Cardiac muscle cell (in vitro differentiated cells and primary cell): ENCODE results near the gene CHPF. TPM values are rescaled to one million over a fixed set of nuclear protein-coding genes. Genes with fewer than 3 reads are reported as not detected.
A peak's percentile ranks its signal among the peaks of the same experiment; 100 is the strongest.

Experiments
- DNase-seq, 2 donors: peaks; one replicate each; pipeline versions ENCODE4 v3.0.0 to v3.0.0-alpha.2; 2010 to 2017; ENCODE audit warnings: low read depth in 1 of 2, low spot score in 1 of 2
- H3K27ac ChIP-seq: fragments of 200-600 bp; sonication (generic); 2 replicates; pipeline ENCODE4 v1.5.1; 2016
- H3K27me3 ChIP-seq: fragments of 200-600 bp; sonication (generic); 2 replicates; pipeline ENCODE4 v1.6.0; 2016; ENCODE audit warnings: control low read depth
- H3K36me3 ChIP-seq: fragments of 200-600 bp; sonication (generic); 2 replicates; pipeline ENCODE4 v1.5.1; 2016; ENCODE audit warnings: control low read depth
- H3K4me1 ChIP-seq: fragments of 200-600 bp; sonication (generic); 2 replicates; pipeline ENCODE4 v1.8.1; 2017; ENCODE audit warnings: low read depth, mild to moderate bottlenecking, mixed run types
- H3K4me3 ChIP-seq: fragments of 200-600 bp; sonication (generic); 2 replicates; pipeline ENCODE4 v1.5.1; 2016; ENCODE audit warnings: mild to moderate bottlenecking
- H3K9me3 ChIP-seq: fragments of 200-600 bp; sonication (generic); 2 replicates; pipeline ENCODE4 v1.5.1; 2017; ENCODE audit warnings: low read depth, mild to moderate bottlenecking, control low read depth
- CTCF ChIP-seq: IDR thresholded peaks from 2 replicates; pipeline ENCODE4 v1.5.1; 2012; ENCODE audit warnings: low read depth, mild to moderate bottlenecking, low read length
- polyA plus RNA-seq: library from polyadenylated mRNA; unstranded; fragments of >200 nt; fragmentation: Nextera tagmentation; extraction: Ambion mirVana; gene quantifications from 2 replicates; pipeline ENCODE4 v1.2.1, GENCODE V29; 2016
- total RNA-seq: library from RNA; depleted of rRNA; stranded (reverse); fragments of >200 nt; gene quantifications from 2 replicates; pipeline ENCODE4 v1.2.3, GENCODE V29; 2016

CHPF gene
- total and polyA plus RNA-seq, 2 experiments from 2014 or later = 208 to 301 TPM

DNA sequence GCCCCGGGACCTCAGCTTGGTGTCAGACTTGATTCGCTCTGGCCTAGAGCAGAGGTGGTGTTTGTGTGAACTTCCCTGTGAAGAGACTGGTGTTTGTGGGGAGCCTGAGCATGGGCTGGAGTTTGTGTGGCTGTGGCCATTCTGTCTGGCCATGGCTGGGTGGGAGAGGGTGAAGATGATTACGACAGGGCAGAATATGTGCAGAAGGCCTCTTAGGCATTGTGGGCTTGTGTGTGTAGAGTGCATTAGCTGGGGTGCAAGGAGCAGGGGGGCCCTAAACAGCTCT lies 17.2 kb upstream of the CHPF start:
- H3K9me3 ChIP-seq = no peaks in the 10 kb centered on the region
- H3K27ac ChIP-seq = peak overlapping the region; percentile 43
- TF ChIP-seq CTCF = no peak
- no peak overlapping the region for H3K4me3 ChIP-seq
- DNase-seq = no peak
- H3K27me3 ChIP-seq = no peaks in the 10 kb centered on the region
- H3K36me3 ChIP-seq = peaks cover 53% of the 10 kb centered on the region
- H3K4me1 ChIP-seq = peaks cover 7% of the 10 kb centered on the region

DNA sequence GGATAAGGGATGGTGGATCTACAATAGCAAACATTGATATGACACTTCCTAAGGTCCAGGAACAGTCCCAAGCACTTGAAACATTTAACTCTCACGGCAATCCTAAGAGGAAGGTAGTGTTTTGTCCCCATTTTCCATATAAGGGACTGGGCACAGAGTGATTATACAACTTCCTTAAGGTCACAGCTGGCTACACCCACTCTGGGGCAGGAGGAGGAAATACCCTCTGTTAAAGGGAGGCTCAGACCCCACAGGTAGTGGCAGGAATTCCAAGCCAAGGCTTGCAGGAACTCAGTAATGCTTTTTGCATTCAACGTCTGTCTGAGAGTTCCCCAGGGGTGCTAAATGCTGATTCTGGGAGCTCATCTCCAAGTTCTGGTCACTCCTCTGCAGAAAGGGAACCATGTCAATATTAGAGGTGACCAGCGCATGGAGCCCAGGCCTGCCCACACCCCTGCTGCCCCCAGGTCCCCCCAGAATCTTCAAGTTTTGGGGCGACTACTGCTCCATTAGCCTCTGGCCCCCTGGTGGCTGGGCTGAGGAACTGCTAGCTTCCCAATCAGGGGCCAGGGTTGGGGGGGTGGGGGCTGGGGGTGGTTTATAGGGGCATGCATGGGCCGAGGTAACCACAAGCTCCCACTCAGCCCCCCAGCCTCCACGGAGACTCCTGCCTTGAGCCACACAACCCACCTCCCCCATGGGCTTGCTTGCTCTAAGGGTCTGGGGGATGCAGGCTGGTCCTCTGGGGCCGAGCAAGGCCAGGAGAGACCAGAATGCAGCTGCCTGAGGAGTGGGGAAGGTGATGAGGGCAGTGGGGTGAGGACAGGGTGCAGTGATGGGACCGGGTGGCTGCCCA lies 16.7 kb upstream of the CHPF start:
- Histone ChIP-seq H3K9me3 (no peaks in the 10 kb centered on the region), H3K4me1 (peaks cover 7% of the 10 kb centered on the region), H3K27ac (peak overlapping the region; percentile 43), H3K27me3 (no peaks in the 10 kb centered on the region), H3K4me3 (no peak overlapping the region), H3K36me3 (peaks cover 53% of the 10 kb centered on the region)
- TF ChIP-seq CTCF = peak; percentile 63
- no peak for DNase-seq

GRCh38 chr2:219559156-219559915 lies 15.7 kb upstream of the CHPF start:
- TF ChIP-seq CTCF = no peak
- H3K36me3 ChIP-seq = peaks cover 47% of the 10 kb centered on the region

GRCh38 chr2:219557791-219558785 lies 14.5 kb upstream of the CHPF start:
- no peak overlapping the region for H3K4me3 ChIP-seq
- no peak for DNase-seq
- H3K9me3 ChIP-seq = no peaks in the 10 kb centered on the region
- H3K36me3 ChIP-seq = peaks cover 39% of the 10 kb centered on the region
- peaks cover 7% of the 10 kb centered on the region for H3K4me1 ChIP-seq
- TF ChIP-seq CTCF = no peak
- H3K27ac ChIP-seq = no peak overlapping the region
- no peaks in the 10 kb centered on the region for H3K27me3 ChIP-seq

More at GRCh38 chr2:219559156-219559915, 15.7 kb upstream of the CHPF start:
- H3K4me3 ChIP-seq = no peak overlapping the region
- H3K27ac ChIP-seq = no peak overlapping the region
- no peaks in the 10 kb centered on the region for H3K27me3 ChIP-seq
- H3K9me3 ChIP-seq = no peaks in the 10 kb centered on the region
- peaks cover 7% of the 10 kb centered on the region for H3K4me1 ChIP-seq
- DNase-seq = no peak

GRCh38 chr2:219557320-219557719 lies 13.7 kb upstream of the CHPF start:
- Histone ChIP-seq H3K9me3 (no peaks in the 10 kb centered on the region), H3K4me3 (no peak overlapping the region), H3K4me1 (peaks cover 7% of the 10 kb centered on the region), H3K36me3 (peaks cover 33% of the 10 kb centered on the region), H3K27ac (no peak overlapping the region), H3K27me3 (no peaks in the 10 kb centered on the region)
- no peak for TF ChIP-seq CTCF
- DNase-seq = no peak
